GM12878 (cell line): Measurements from ENCODE around the gene BOLA1. TPM values are rescaled to one million over a fixed set of nuclear protein-coding genes. Genes with fewer than 3 reads are reported as not detected.

ENCODE experiments used
- ATAC-seq: fragments of 200-7000 bp; cut with Tn5 transposase; 3 replicates; pipeline ENCODE4 v1.9.1; 2020; ENCODE audit warnings: mild to moderate bottlenecking, moderate library complexity
- BruUV-seq: library from RNA; stranded (reverse); fragments of 400-500 nt; replicated peaks from 2 replicates; lab custom pipeline; 2021; lab: Mats Ljungman, UMichigan
- CTCF ChIA-PET: fragments of 300-600 bp; sonication (Branson Sonifier 250); formaldehyde crosslinking; extraction: SDS; loops from one replicate; lab custom pipeline; 2021; ENCODE audit warnings: inconsistent platforms; lab: Yijun Ruan, JAX
- POLR2A ChIA-PET: fragments of 350-600 bp; formaldehyde crosslinking; extraction: SDS; loops from one replicate; lab custom pipeline; 2021; ENCODE audit warnings: inconsistent platforms; lab: Charles Lee
- RAD21 ChIA-PET: fragments of 300-600 bp; sonication (Branson Sonifier 250); formaldehyde crosslinking; loops from one replicate; lab custom pipeline; 2023; ENCODE audit warnings: antibody characterized with exemption; ENCODE audit not compliant: unreplicated experiment; lab: Charles Lee
- SMC1A ChIA-PET: fragments of 300-600 bp; sonication (Branson Sonifier 250); formaldehyde crosslinking; loops from one replicate; lab custom pipeline; 2023; ENCODE audit not compliant: unreplicated experiment, uncharacterized antibody; lab: Charles Lee
- DNase-seq: peaks from one replicate; pipeline ENCODE4 v3.0.0-alpha.2; 2011; ENCODE audit warnings: low read depth, low spot score
- FAIRE-seq: peaks from 3 replicates; lab custom pipeline; 2011; peaks lifted over from hg19 to GRCh38; lab: Jason Lieb, UNC
- H2AFZ ChIP-seq: 2 replicates; pipeline ENCODE4 v1.6.0; 2011; ENCODE audit warnings: low read depth, low read length, control low read depth; ENCODE audit not compliant: control insufficient read depth
- H3K27ac ChIP-seq: 2 replicates; pipeline ENCODE4 v1.5.1; 2011; ENCODE audit warnings: control low read depth; ENCODE audit not compliant: control insufficient read depth, insufficient read depth
- H3K27me3 ChIP-seq, 2 experiments: replicated peaks in 1 of 2; 2 replicates each; pipeline versions ENCODE4 v1.6.0 to v1.6.1; 2011; ENCODE audit warnings: low read length in 1 of 2; ENCODE audit not compliant: control insufficient read depth in 2 of 2, insufficient read depth in 2 of 2
- H3K36me3 ChIP-seq, 2 experiments: 2 replicates each; pipeline ENCODE4 v1.5.1; 2011; ENCODE audit warnings: low read length in 1 of 2; ENCODE audit not compliant: control insufficient read depth in 2 of 2, insufficient read depth in 2 of 2
- H3K4me1 ChIP-seq: 2 replicates; pipeline ENCODE4 v1.6.1; 2011; ENCODE audit warnings: mild to moderate bottlenecking, low read length, moderate library complexity, mixed read lengths; ENCODE audit not compliant: control insufficient read depth, insufficient read depth
- H3K4me2 ChIP-seq: 2 replicates; pipeline ENCODE4 v1.6.0; 2011; ENCODE audit warnings: control low read depth; ENCODE audit not compliant: control insufficient read depth, insufficient read depth
- H3K4me3 ChIP-seq: fragments of 200-600 bp; sonication (generic); 2 replicates; pipeline ENCODE4 v1.5.1; 2016
- H3K79me2 ChIP-seq: 2 replicates; pipeline ENCODE4 v1.6.0; 2011; ENCODE audit warnings: low read length; ENCODE audit not compliant: control insufficient read depth, insufficient read depth
- H3K9ac ChIP-seq: 2 replicates; pipeline ENCODE4 v1.8.0; 2011; ENCODE audit warnings: low read length, control low read depth, mixed read lengths; ENCODE audit not compliant: control insufficient read depth, insufficient read depth
- H3K9me3 ChIP-seq: replicated peaks from 3 replicates; pipeline ENCODE4 v1.5.1; 2011; ENCODE audit warnings: mild to moderate bottlenecking, low read length; ENCODE audit not compliant: control insufficient read depth, insufficient read depth
- H4K20me1 ChIP-seq: 2 replicates; pipeline ENCODE4 v1.6.0; 2011; ENCODE audit not compliant: control insufficient read depth, insufficient read depth
- BCL11A ChIP-seq: IDR thresholded peaks from 2 replicates; pipeline ENCODE4 v1.6.1; 2011; ENCODE audit warnings: low read depth, low read length
- BHLHE40 ChIP-seq, 2 experiments: fragments of 450-650 bp in 1 of 2; IDR thresholded peaks; 2 replicates each; pipeline ENCODE4 v1.6.1; 2011 to 2017; ENCODE audit warnings: low read depth in 2 of 2, borderline replicate concordance in 1 of 2, improper control_type of control experiment in 1 of 2, low read length in 1 of 2, mild to moderate bottlenecking in 1 of 2
- CBX3 ChIP-seq: fragments of 200-600 bp; sonication (generic); IDR thresholded peaks from 2 replicates; pipeline ENCODE4 v1.6.1; 2016; ENCODE audit warnings: low read depth, borderline replicate concordance
- IRF4 ChIP-seq: IDR thresholded peaks from 2 replicates; pipeline ENCODE4 v1.6.1; 2011; ENCODE audit warnings: low read depth, low read length
- MXI1 ChIP-seq: fragments of 150-350 bp; IDR thresholded peaks from 2 replicates; pipeline ENCODE4 v1.6.1; 2011; ENCODE audit warnings: low read depth, mild to moderate bottlenecking, inconsistent platforms, low read length, improper control_type of control experiment
- NFXL1 ChIP-seq: fragments of 450-650 bp; IDR thresholded peaks from 2 replicates; pipeline ENCODE4 v1.6.1; 2017; ENCODE audit warnings: antibody characterized with exemption, mild to moderate bottlenecking, borderline replicate concordance
- NR2C1 ChIP-seq: fragments of 450-650 bp; IDR thresholded peaks from 2 replicates; pipeline ENCODE4 v1.6.1; 2017; ENCODE audit warnings: antibody characterized with exemption, mild to moderate bottlenecking, moderate library complexity
- PML ChIP-seq: IDR thresholded peaks from 2 replicates; pipeline ENCODE4 v1.6.1; 2012; ENCODE audit warnings: low read length, inconsistent platforms
- POLR2AphosphoS2 ChIP-seq: IDR thresholded peaks from 2 replicates; pipeline ENCODE4 v1.6.1; 2011; ENCODE audit warnings: low read depth, mild to moderate bottlenecking, low read length, improper control_type of control experiment, moderate library complexity
- SP1 ChIP-seq: IDR thresholded peaks from one replicate; pipeline ENCODE4 v1.6.1; 2011; ENCODE audit warnings: low read depth, low read length
- ZNF384 ChIP-seq: IDR thresholded peaks from 2 replicates; pipeline ENCODE4 v1.6.1; 2012; ENCODE audit warnings: low read depth, mild to moderate bottlenecking, low read length, improper control_type of control experiment, borderline replicate concordance
- WGBS: methylation state at CpG from one replicate; pipeline ENCODE4 v1.1.6; 2016; ENCODE audit warnings: low lambda C conversion rate; ENCODE audit not compliant: insufficient replicate concordance, insufficient coverage; ENCODE audit errors: missing lambda C conversion rate; 5-methylcytosine and 5-hydroxymethylcytosine counted together
- in situ Hi-C: fragments of 300-500 bp; cut with MboI; formaldehyde crosslinking; loops from 9 replicates; pipeline ENCODE4 v1.14.3; 2018; ENCODE audit warnings: mixed read lengths
- intact Hi-C: fragments of 100-400 bp; cut with micrococcal nuclease; formaldehyde crosslinking; loops from one replicate; pipeline ENCODE4 v1.14.2; 2022; ENCODE audit not compliant: unreplicated experiment
- polyA plus RNA-seq, 11 experiments: library from polyadenylated mRNA; depleted of rRNA in 4 of 11; unstranded in 6 of 11; stranded (reverse) in 5 of 11; fragments of >200 nt; fragmentation: Nextera tagmentation in 4 of 11; fragmentation: Illumina TruSeq in 1 of 11; extraction: Ambion mirVana in 4 of 11; extraction: Trizol in 1 of 11; gene quantifications; 1 replicate in 1 of 11; 2 replicates in 10 of 11; pipeline versions ENCODE4 v1.2.1 to v1.2.3, GENCODE V29; 2011 to 2016; ENCODE audit warnings: inconsistent platforms in 2 of 11, missing spikeins in 2 of 11, low read depth in 1 of 11
- total RNA-seq, 4 experiments: library from RNA; depleted of rRNA in 3 of 4; stranded (reverse); fragments of >200 nt in 3 of 4; fragmentation: Illumina TruSeq in 1 of 4; extraction: Trizol in 1 of 4; gene quantifications; 2 replicates each; pipeline versions ENCODE4 v1.2.1 to v1.2.3, GENCODE V29; 2013 to 2021

BOLA1 gene
- total and polyA plus RNA-seq, 10 of the 15 experiments (the other 5 are each of a cell fraction or from before 2014, with no cell fraction given) = 0.74 to 18.7 (median 11.3) TPM

- peaks cover 0 to 3% of the 10 kb centered on the region in 2 experiments; a peak in 2 of 4 replicates for H3K27me3 ChIP-seq
- H3K4me2 ChIP-seq = peak overlapping the region; percentile 12; the same call in 1 of the 2 replicates
- no peaks in the 10 kb centered on the region for H3K9me3 ChIP-seq
- RAD21 ChIA-PET = no interaction called here
- intact Hi-C loops (no loop called here), in situ Hi-C loops (no loop called here)
- no peak for DNase-seq
- no peak overlapping the region for H3K27ac ChIP-seq
- no TSS peak for BruUV-seq
- ATAC-seq = peak; percentile 20; the same call in 2 of the 3 replicates
- H3K79me2 ChIP-seq = no peaks in the 10 kb centered on the region
- no peaks in the 10 kb centered on the region for H4K20me1 ChIP-seq
- WGBS = 6% methylated on average over 9 of the region's 9 CpGs
- CTCF ChIA-PET = no interaction called here
- no peak for FAIRE-seq
- no peaks in the 10 kb centered on the region for H3K36me3 ChIP-seq
- peaks cover 10% of the 10 kb centered on the region; the same call in 1 of the 2 replicates for H3K4me1 ChIP-seq
- H3K4me3 ChIP-seq = no peak overlapping the region; the same call in 1 of the 2 replicates
- POLR2A ChIA-PET = interaction anchor here (0.6 to 0.9 kb wide), 2 partner anchors 11 to 23 kb away, joined by 4 read pairs; no protein-coding TSS in a partner anchor
- TF ChIP-seq NFXL1 = no peak
- no peak for TF ChIP-seq POLR2AphosphoS2
- no peak for TF ChIP-seq CBX3
- no peak for TF ChIP-seq SP1
- TF ChIP-seq BCL11A = no peak
- TF ChIP-seq BHLHE40 (IDR thresholded peaks at IDR 0.05; ENCODE audit: borderline replicate concordance in 1 of 2, low read depth in 2 of 2, low read length in 1 of 2) = no peak
- no peak for TF ChIP-seq NR2C1
- no peak for TF ChIP-seq IRF4
- TF ChIP-seq ZNF384 = no peak
- TF ChIP-seq MXI1 = no peak
- TF ChIP-seq PML = no peak
- H3K9ac ChIP-seq = no peak overlapping the region
- SMC1A ChIA-PET = no interaction called here
- 0 out of 2 replicates have a peak overlapping the region, but pooled peaks have one; percentile 19 for H2AFZ ChIP-seq
Observed at GRCh38 chr1:149916193-149916897, 17.0 kb downstream of the BOLA1 start.
